K562 (cell line): ENCODE results near the gene LHX3. TPM values are rescaled to one million over a fixed set of nuclear protein-coding genes. Genes with fewer than 3 reads are reported as not detected.

Experiments used
- EP400 ChIP-seq: fragments of 450-650 bp; IDR thresholded peaks from 2 replicates; pipeline ENCODE4 v1.6.1; 2017; ENCODE audit warnings: antibody characterized with exemption, mild to moderate bottlenecking, moderate library complexity
- GATAD2B ChIP-seq: fragments of 450-650 bp; IDR thresholded peaks from 2 replicates; pipeline ENCODE4 v1.6.1; 2017; ENCODE audit warnings: mild to moderate bottlenecking, borderline replicate concordance
- HINFP ChIP-seq: fragments of 450-650 bp; conservative IDR thresholded peaks from 2 replicates; pipeline ENCODE4 v1.6.1; 2016; ENCODE audit warnings: missing genetic modification characterization, low read depth, mild to moderate bottlenecking, control low read depth, missing compliant biosample characterization
- PBX2 ChIP-seq, 2 experiments: IDR thresholded peaks in 1 of 2; conservative IDR thresholded peaks in 1 of 2; 2 replicates each; pipeline ENCODE4 v1.6.1; 2016; ENCODE audit warnings: low read depth in 2 of 2, mild to moderate bottlenecking in 1 of 2, missing compliant biosample characterization in 1 of 2, missing genetic modification characterization in 1 of 2, moderate library complexity in 1 of 2
- PKNOX1 ChIP-seq: fragments of 450-650 bp; IDR thresholded peaks from 2 replicates; pipeline ENCODE4 v1.6.1; 2016
- SIN3B ChIP-seq: fragments of 450-650 bp; IDR thresholded peaks from 2 replicates; pipeline ENCODE4 v1.6.1; 2017; ENCODE audit warnings: low read depth, mild to moderate bottlenecking, moderate library complexity
- TAF1 ChIP-seq: IDR thresholded peaks from 2 replicates; pipeline ENCODE4 v1.6.1; 2011; ENCODE audit warnings: mild to moderate bottlenecking, low read length, moderate library complexity; ENCODE audit not compliant: insufficient read depth, control insufficient read depth, severe bottlenecking; ENCODE audit errors: extremely low read depth
- TCF3 ChIP-seq: sonication (generic); formaldehyde crosslinking; IDR thresholded peaks from 2 replicates; pipeline ENCODE4 v1.4.0; 2020; ENCODE audit warnings: mild to moderate bottlenecking, missing genetic modification reagents
- UBTF ChIP-seq, 2 experiments: IDR thresholded peaks; 2 replicates each; pipeline ENCODE4 v1.6.1; 2012; ENCODE audit warnings: improper control_type of control experiment in 2 of 2, low read depth in 2 of 2, low read length in 2 of 2, borderline replicate concordance in 1 of 2
- USF1 ChIP-seq: sonication (generic); formaldehyde crosslinking; IDR thresholded peaks from 2 replicates; pipeline ENCODE4 v1.9.0; 2022; ENCODE audit warnings: mild to moderate bottlenecking, missing genetic modification reagents
- ZBTB1 ChIP-seq: sonication (generic); formaldehyde crosslinking; IDR thresholded peaks from 2 replicates; pipeline ENCODE4 v1.8.1; 2023; ENCODE audit warnings: missing genetic modification reagents, low read depth, mild to moderate bottlenecking, borderline replicate concordance
- ZKSCAN1 ChIP-seq: fragments of 150-350 bp; IDR thresholded peaks from 2 replicates; pipeline ENCODE4 v1.6.1; 2016; ENCODE audit warnings: low read depth, low read length
- ZNF395 ChIP-seq: fragments of 200-800 bp; sonication (Bioruptor generic); IDR thresholded peaks from 2 replicates; pipeline ENCODE4 v1.6.1; 2017; ENCODE audit warnings: missing genetic modification characterization, missing compliant biosample characterization
- ZNF445 ChIP-seq: fragments of 250-450 bp; sonication (Bioruptor Pico); IDR thresholded peaks from 2 replicates; pipeline ENCODE4 v1.4.0; 2020; ENCODE audit warnings: low read depth, mild to moderate bottlenecking, moderate library complexity
- polyA plus RNA-seq, 8 experiments: library from polyadenylated mRNA; depleted of rRNA in 4 of 8; stranded (reverse) in 5 of 8; unstranded in 3 of 8; fragments of >200 nt; fragmentation: Nextera tagmentation in 2 of 8; fragmentation: Illumina TruSeq in 1 of 8; extraction: Ambion mirVana in 2 of 8; extraction: Trizol in 1 of 8; gene quantifications; 2 replicates each; pipeline versions ENCODE4 v1.2.1 to v1.2.3, GENCODE V29; 2011 to 2014; ENCODE audit warnings: inconsistent platforms in 1 of 8, missing spikeins in 1 of 8
- total RNA-seq, 7 experiments: library from RNA; depleted of rRNA in 6 of 7; stranded (reverse); fragments of >200 nt in 6 of 7; fragmentation: Illumina TruSeq in 2 of 7; extraction: Trizol in 2 of 7; gene quantifications; 2 replicates each; pipeline versions ENCODE4 v1.2.1 to v1.2.3, GENCODE V29; 2011 to 2021; ENCODE audit warnings: low replicate concordance in 1 of 7

The LHX3 gene
- total and polyA plus RNA-seq, 9 of the 15 experiments (the other 6 are each of a cell fraction or from before 2014, with no cell fraction given): 0.09 TPM; not detected in 8

- TF ChIP-seq ZKSCAN1 (no peak), PKNOX1 (no peak), SIN3B (peak; percentile 91), UBTF (IDR thresholded peaks at IDR 0.05; ENCODE audit: borderline replicate concordance in 1 of 2, low read depth in 2 of 2, low read length in 2 of 2) (peak in 1 of 2 experiments; percentile 61; a peak in 1 of 4 replicates), TCF3 (CRISPR knock-in tag) (peak; percentile 25; the same call in 1 of the 2 replicates), PBX2 (CRISPR knock-in tag; IDR thresholded peaks at IDR 0.05; ENCODE audit: low read depth) (no peak), PBX2 (tag; conservative IDR thresholded peaks at IDR 0.05; ENCODE audit: low read depth) (no peak), HINFP (tag) (no peak), ZBTB1 (peak; percentile 83), TAF1 (peak; percentile 71), GATAD2B (peak; percentile 82), USF1 (CRISPR knock-in tag) (peak; percentile 80), ZNF395 (CRISPR knock-in tag) (peak; percentile 65; the same call in 1 of the 2 replicates), EP400 (peak; percentile 77; the same call in 1 of the 2 replicates), ZNF445 (CRISPR knock-in tag) (no peak)
Observed at GRCh38 chr9:136245219-136246150, 40.6 kb upstream of the LHX3 start, which contains the start of gene QSOX2 (continued).
